ENCODE results near the gene KHDRBS2. TPM values are rescaled to one million over a fixed set of nuclear protein-coding genes. Genes with fewer than 3 reads are reported as not detected.
A peak's percentile ranks its signal among the peaks of the same experiment; 100 is the strongest.

KHDRBS2 gene
- total RNA-seq, 1 donor = not detected

GRCh38 chr6:62150048-62150663 lies 135.9 kb downstream of the KHDRBS2 start:
- DNase-seq (ENCODE audit: low read depth) = peak; percentile 21
- peak; percentile 48 for TF ChIP-seq CTCF (IDR thresholded peaks at IDR 0.05; ENCODE audit: insufficient read depth, low read depth, low read length)
- H3K4me3 ChIP-seq (ENCODE audit: low read depth, low read length) = no peak overlapping the region

GRCh38 chr6:62146954-62147853 lies 138.8 kb downstream of the KHDRBS2 start:
- DNase-seq (ENCODE audit: low read depth) = no peak
- no peak for TF ChIP-seq CTCF (IDR thresholded peaks at IDR 0.05; ENCODE audit: insufficient read depth, low read depth, low read length)
- no peak overlapping the region for H3K4me3 ChIP-seq (ENCODE audit: low read depth, low read length)

GRCh38 chr6:62129127-62129526 lies 156.9 kb downstream of the KHDRBS2 start:
- DNase-seq (ENCODE audit: low read depth) = no peak
- TF ChIP-seq CTCF (IDR thresholded peaks at IDR 0.05; ENCODE audit: insufficient read depth, low read depth, low read length) = no peak
- no peak overlapping the region for H3K4me3 ChIP-seq (ENCODE audit: low read depth, low read length)

- no peak overlapping the region for H3K4me3 ChIP-seq (ENCODE audit: low read depth, low read length)
- no peak for TF ChIP-seq CTCF (IDR thresholded peaks at IDR 0.05; ENCODE audit: insufficient read depth, low read depth, low read length)
- DNase-seq (ENCODE audit: low read depth) = no peak
These were observed 166.6 kb downstream of the KHDRBS2 start for GRCh38 chr6:62119401-62119800.

GRCh38 chr6:62103186-62103859 lies 182.7 kb downstream of the KHDRBS2 start:
- no peak for TF ChIP-seq CTCF (IDR thresholded peaks at IDR 0.05; ENCODE audit: insufficient read depth, low read depth, low read length)
- H3K4me3 ChIP-seq (ENCODE audit: low read depth, low read length) = no peak overlapping the region
- no peak for DNase-seq (ENCODE audit: low read depth)

- DNase-seq (ENCODE audit: low read depth) = no peak
- no peak for TF ChIP-seq CTCF (IDR thresholded peaks at IDR 0.05; ENCODE audit: insufficient read depth, low read depth, low read length)
- H3K4me3 ChIP-seq (ENCODE audit: low read depth, low read length) = no peak overlapping the region
These were observed 183.6 kb downstream of the KHDRBS2 start for GRCh38 chr6:62102387-62102786.
